OCI-LY1 (cell line): ENCODE measurements around the gene ARHGEF2.
A peak's percentile ranks its signal among the peaks of the same experiment; 100 is the strongest.

ENCODE experiments used
- H2AFZ ChIP-seq: fragments of 200-600 bp; sonication (generic), shearing (Covaris generic); 2 replicates; pipeline ENCODE4 v1.6.0; 2014; ENCODE audit warnings: antibody characterized with exemption, mild to moderate bottlenecking, low read length
- H3F3A ChIP-seq: fragments of 200-600 bp; sonication (generic), shearing (Covaris generic); 2 replicates; pipeline ENCODE4 v1.6.0; 2014; ENCODE audit warnings: mild to moderate bottlenecking, antibody characterized with exemption, low read length, moderate library complexity; ENCODE audit not compliant: insufficient read depth
- H3K27ac ChIP-seq: fragments of 200-600 bp; sonication (generic); 2 replicates; pipeline ENCODE4 v1.5.1; 2014; ENCODE audit warnings: low read length, mixed run types, mild to moderate bottlenecking, low read depth; ENCODE audit not compliant: poor library complexity, severe bottlenecking
- H3K27me3 ChIP-seq: fragments of 200-600 bp; sonication (generic); 2 replicates; pipeline ENCODE4 v1.6.0; 2014; ENCODE audit warnings: antibody characterized with exemption, mild to moderate bottlenecking, low read length, moderate library complexity; ENCODE audit not compliant: insufficient read depth
- H3K36me3 ChIP-seq: fragments of 200-600 bp; sonication (generic); 2 replicates; pipeline ENCODE4 v1.6.1; 2014; ENCODE audit warnings: mild to moderate bottlenecking, antibody characterized with exemption, low read length, moderate library complexity, mixed read lengths; ENCODE audit not compliant: insufficient read depth
- H3K4me1 ChIP-seq: fragments of 200-600 bp; sonication (generic); 2 replicates; pipeline ENCODE4 v1.5.1; 2014; ENCODE audit warnings: mild to moderate bottlenecking, low read length, moderate library complexity; ENCODE audit not compliant: insufficient read depth, severe bottlenecking
- H3K4me2 ChIP-seq: fragments of 200-600 bp; sonication (generic), shearing (Covaris generic); 2 replicates; pipeline ENCODE4 v1.6.1; 2014; ENCODE audit warnings: low read length
- H3K4me3 ChIP-seq: fragments of 200-600 bp; sonication (generic); 2 replicates; pipeline ENCODE4 v1.5.1; 2014; ENCODE audit warnings: low read length, low read depth, mild to moderate bottlenecking, mixed read lengths; ENCODE audit not compliant: poor library complexity, severe bottlenecking
- H3K79me2 ChIP-seq: fragments of 200-600 bp; shearing (Covaris generic); 2 replicates; pipeline ENCODE4 v1.6.1; 2016; ENCODE audit warnings: mixed run types, low read length, mixed read lengths; ENCODE audit not compliant: insufficient read depth
- H3K9ac ChIP-seq: fragments of 200-600 bp; sonication (generic), shearing (Covaris generic); 2 replicates; pipeline ENCODE4 v1.6.1; 2014; ENCODE audit warnings: mild to moderate bottlenecking, low read length, mixed read lengths
- H3K9me2 ChIP-seq: fragments of 200-600 bp; sonication (generic), shearing (Covaris generic); 2 replicates; pipeline ENCODE4 v1.6.1; 2014; ENCODE audit warnings: low read depth, mild to moderate bottlenecking, low read length, mixed read lengths
- H3K9me3 ChIP-seq: fragments of 200-600 bp; shearing (Covaris generic); 2 replicates; pipeline ENCODE4 v1.6.1; 2014; ENCODE audit warnings: low read length, mixed read lengths
- H4K20me1 ChIP-seq: fragments of 200-600 bp; sonication (generic), shearing (Covaris generic); 2 replicates; pipeline ENCODE4 v1.6.0; 2016; ENCODE audit warnings: mild to moderate bottlenecking, low read length; ENCODE audit not compliant: insufficient read depth
- EZH2 ChIP-seq: fragments of 200-600 bp; sonication (generic), shearing (Covaris generic); IDR thresholded peaks from 2 replicates; pipeline ENCODE4 v1.8.0; 2017; ENCODE audit warnings: borderline replicate concordance, mixed run types, mild to moderate bottlenecking, antibody characterized with exemption, low read length, moderate library complexity, mixed read lengths
- TF ChIP-seq, protein P1 (sequence below): fragments of 200-600 bp; sonication (generic), shearing (Covaris generic); IDR thresholded peaks from 2 replicates; pipeline ENCODE4 v1.5.1; 2017; ENCODE audit warnings: mild to moderate bottlenecking, antibody characterized with exemption, low read length, moderate library complexity, mixed read lengths

ARHGEF2 gene

DNA sequence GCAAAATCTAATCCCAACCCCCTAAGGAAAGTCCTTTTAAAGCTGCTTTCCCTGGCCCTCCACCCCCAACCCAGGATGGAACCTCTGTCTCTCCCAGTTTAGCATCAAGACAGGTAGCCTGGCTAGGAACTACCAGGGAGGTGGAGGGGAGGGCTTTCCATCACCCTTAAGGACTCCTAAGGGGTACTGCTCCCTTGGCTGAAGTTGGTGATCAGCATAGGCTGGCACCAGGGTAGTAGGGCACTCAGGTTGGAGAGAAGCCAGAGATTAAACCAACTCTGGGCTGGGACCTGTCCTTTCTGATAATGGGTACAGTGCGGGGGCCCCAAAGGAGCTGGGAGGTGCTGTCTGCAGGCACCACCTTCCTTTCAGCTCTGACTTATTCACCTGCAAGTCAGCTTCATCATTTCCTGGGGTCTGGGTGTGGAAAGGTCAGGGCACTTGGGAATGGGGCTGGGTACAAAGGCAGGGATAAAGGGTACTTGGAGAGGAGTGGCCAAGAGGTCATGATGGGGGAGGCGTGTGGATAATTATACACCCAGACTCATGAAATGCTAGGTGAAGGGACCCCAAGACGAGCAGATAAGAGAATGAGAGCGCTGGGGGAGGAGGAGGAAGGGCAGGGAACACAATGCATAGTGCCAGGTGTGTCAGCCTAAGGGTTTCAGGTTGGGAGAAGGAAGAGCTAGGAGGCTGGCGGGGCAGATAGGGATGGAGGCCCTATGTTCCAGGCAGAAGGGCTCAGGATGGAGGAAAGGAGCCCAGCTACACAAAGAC lies 1.2 kb downstream of the ARHGEF2 start:
- peaks cover 20% of the 10 kb centered on the region; the same call in 1 of the 2 replicates for H3K36me3 ChIP-seq

DNA sequence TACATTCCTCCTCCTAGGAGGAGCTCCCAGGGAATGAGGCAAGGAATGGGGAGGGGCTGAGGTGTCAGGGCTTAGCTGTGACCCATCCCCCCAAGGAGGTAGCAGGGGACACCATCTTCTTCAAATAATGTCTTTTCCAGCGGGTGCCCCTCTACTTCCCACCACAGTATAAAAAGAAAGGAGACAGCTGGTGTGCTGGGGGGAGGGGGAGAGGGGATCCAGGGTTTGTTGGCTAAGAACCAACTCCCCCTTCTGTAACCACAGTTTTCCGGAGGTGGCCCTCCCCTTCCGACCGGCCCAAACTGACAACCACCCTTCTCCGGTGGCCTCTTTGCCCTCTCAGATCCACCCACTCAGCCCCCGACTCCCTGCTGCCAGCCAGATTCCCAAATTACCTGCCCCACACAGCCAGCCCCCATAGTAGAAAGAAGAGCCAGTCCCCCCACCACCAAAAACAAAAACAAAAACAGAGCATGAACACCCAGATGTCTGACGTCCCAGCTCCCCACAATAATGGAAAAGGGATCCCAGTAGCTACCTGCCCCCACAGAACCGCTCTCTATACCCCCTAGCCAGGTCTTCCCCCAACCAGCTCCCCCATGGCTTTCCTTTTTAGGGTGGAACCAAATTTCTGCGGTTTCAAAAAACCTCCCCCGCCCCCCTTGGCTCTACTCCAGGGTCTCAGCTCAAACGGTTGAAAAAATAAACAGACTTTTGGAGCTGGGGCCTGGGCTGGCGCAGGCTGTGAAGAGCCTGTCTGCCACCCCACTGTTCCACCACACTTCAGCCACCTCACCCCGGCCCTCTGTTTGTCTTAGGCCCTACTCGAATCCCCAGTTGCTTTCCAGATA lies 2.1 kb downstream of the ARHGEF2 start:
- peak overlapping the region; percentile 92 for H3K4me3 ChIP-seq
- H3K79me2 ChIP-seq = peaks cover 68% of the 10 kb centered on the region
- no peaks in the 10 kb centered on the region for H3K9me2 ChIP-seq
- peak overlapping the region; percentile 97 for H3K9ac ChIP-seq
- no peak overlapping the region for H2AFZ ChIP-seq
- peak overlapping the region; percentile 96 for H3K27ac ChIP-seq
- H4K20me1 ChIP-seq = no peaks in the 10 kb centered on the region
- no peaks in the 10 kb centered on the region for H3K9me3 ChIP-seq
- no peaks in the 10 kb centered on the region for H3K27me3 ChIP-seq
- H3K36me3 ChIP-seq = peaks cover 22% of the 10 kb centered on the region; the same call in 1 of the 2 replicates
- no peaks in the 10 kb centered on the region for H3F3A ChIP-seq
- H3K4me1 ChIP-seq = peaks cover 78% of the 10 kb centered on the region
- H3K4me2 ChIP-seq = peak overlapping the region; percentile 87
- no peak for TF ChIP-seq EZH2
- TF ChIP-seq, protein P1, sequence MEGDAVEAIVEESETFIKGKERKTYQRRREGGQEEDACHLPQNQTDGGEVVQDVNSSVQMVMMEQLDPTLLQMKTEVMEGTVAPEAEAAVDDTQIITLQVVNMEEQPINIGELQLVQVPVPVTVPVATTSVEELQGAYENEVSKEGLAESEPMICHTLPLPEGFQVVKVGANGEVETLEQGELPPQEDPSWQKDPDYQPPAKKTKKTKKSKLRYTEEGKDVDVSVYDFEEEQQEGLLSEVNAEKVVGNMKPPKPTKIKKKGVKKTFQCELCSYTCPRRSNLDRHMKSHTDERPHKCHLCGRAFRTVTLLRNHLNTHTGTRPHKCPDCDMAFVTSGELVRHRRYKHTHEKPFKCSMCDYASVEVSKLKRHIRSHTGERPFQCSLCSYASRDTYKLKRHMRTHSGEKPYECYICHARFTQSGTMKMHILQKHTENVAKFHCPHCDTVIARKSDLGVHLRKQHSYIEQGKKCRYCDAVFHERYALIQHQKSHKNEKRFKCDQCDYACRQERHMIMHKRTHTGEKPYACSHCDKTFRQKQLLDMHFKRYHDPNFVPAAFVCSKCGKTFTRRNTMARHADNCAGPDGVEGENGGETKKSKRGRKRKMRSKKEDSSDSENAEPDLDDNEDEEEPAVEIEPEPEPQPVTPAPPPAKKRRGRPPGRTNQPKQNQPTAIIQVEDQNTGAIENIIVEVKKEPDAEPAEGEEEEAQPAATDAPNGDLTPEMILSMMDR = no peak

More for the DNA sequence above, 1.2 kb downstream of the ARHGEF2 start:
- H3K27ac ChIP-seq = peak overlapping the region; percentile 96
- H4K20me1 ChIP-seq = no peaks in the 10 kb centered on the region
- no peaks in the 10 kb centered on the region for H3K9me3 ChIP-seq
- H3K79me2 ChIP-seq = peaks cover 60% of the 10 kb centered on the region
- no peaks in the 10 kb centered on the region for H3F3A ChIP-seq
- no peak overlapping the region for H2AFZ ChIP-seq
- H3K4me3 ChIP-seq = peak overlapping the region; percentile 92
- H3K4me1 ChIP-seq = peaks cover 78% of the 10 kb centered on the region
- no peak for TF ChIP-seq EZH2
- TF ChIP-seq, protein P1 = no peak
- H3K27me3 ChIP-seq = no peaks in the 10 kb centered on the region
- H3K4me2 ChIP-seq = peak overlapping the region; percentile 87
- H3K9ac ChIP-seq = peak overlapping the region; percentile 97
- H3K9me2 ChIP-seq = no peaks in the 10 kb centered on the region

DNA sequence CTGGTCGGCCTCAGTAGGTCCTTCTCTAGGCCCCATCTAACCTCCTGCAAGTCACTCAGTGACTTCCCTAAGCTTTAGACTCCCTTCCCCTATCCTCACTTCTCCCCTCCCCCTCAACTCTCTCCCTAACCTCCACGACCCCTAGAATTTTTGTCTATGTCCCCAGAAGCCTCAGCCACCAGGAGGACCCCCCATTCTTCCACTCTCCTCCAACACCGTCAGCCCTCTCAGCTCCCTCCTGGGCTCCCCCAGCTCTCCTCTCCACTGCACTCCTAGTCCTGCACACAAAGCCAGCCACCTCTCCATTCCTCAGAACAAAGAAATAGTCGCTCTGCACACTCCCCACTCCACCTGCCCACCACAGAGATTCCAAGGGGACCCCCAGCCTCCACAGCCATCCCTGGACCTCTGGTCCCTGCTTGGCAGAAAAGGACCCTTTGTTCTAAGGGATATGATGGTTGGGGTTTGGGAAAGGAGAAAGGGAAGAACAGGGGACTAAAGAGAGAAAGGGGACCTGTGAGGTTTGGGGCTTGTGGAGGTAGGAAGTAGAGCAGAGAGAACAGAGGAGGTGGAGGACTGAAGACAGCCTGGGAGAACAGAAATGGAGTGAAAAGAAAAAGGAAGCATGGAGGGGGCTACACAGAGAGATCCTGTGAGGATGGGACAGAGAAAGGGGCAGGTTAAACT lies 2.8 kb downstream of the ARHGEF2 start:
- H3K27ac ChIP-seq = peak overlapping the region; percentile 96
- H3K9me2 ChIP-seq = no peaks in the 10 kb centered on the region
- peak overlapping the region; percentile 97 for H3K9ac ChIP-seq
- H3F3A ChIP-seq = no peaks in the 10 kb centered on the region
- peak overlapping the region; percentile 92 for H3K4me3 ChIP-seq
- H2AFZ ChIP-seq = no peak overlapping the region
- peak overlapping the region; percentile 87 for H3K4me2 ChIP-seq
- TF ChIP-seq EZH2 = no peak
- TF ChIP-seq, protein P1 = no peak
- H3K4me1 ChIP-seq = peaks cover 78% of the 10 kb centered on the region
- H3K79me2 ChIP-seq = peaks cover 73% of the 10 kb centered on the region
- no peaks in the 10 kb centered on the region for H3K27me3 ChIP-seq
- no peaks in the 10 kb centered on the region for H4K20me1 ChIP-seq
- peaks cover 22% of the 10 kb centered on the region; the same call in 1 of the 2 replicates for H3K36me3 ChIP-seq
- H3K9me3 ChIP-seq = no peaks in the 10 kb centered on the region
